HCT116 (cell line): Measurements from ENCODE around the gene ICOS. TPM values are rescaled to one million over a fixed set of nuclear protein-coding genes. Genes with fewer than 3 reads are reported as not detected.

ENCODE experiments used
- ATAC-seq: fragments of 200-7000 bp; cut with Tn5 transposase; 2 replicates; pipeline ENCODE4 v1.9.1; 2020; ENCODE audit warnings: mild to moderate bottlenecking, moderate library complexity
- BruUV-seq: library from RNA; stranded (reverse); fragments of 400-500 nt; replicated peaks from 2 replicates; lab custom pipeline; 2021; lab: Mats Ljungman, UMichigan
- CTCF ChIA-PET: fragments of 300-600 bp; sonication (Branson Sonifier 250); formaldehyde crosslinking; loops from one replicate; lab custom pipeline; 2021; ENCODE audit warnings: antibody characterized with exemption; lab: Charles Lee
- POLR2A ChIA-PET: fragments of 300-600, 350-600 bp; sonication (Branson Sonifier 250); formaldehyde crosslinking; loops from one replicate; lab custom pipeline; 2021; ENCODE audit warnings: antibody characterized with exemption; lab: Charles Lee
- RAD21 ChIA-PET, 2 experiments: fragments of 300-600 bp; sonication (Branson Sonifier 250); formaldehyde crosslinking; loops; one replicate each; lab custom pipeline; 2023; ENCODE audit warnings: low total read pairs in 2 of 2; ENCODE audit not compliant: uncharacterized antibody in 2 of 2, unreplicated experiment in 2 of 2, low non-redundant PET in 1 of 2; lab: Charles Lee
- DNase-seq: peaks from one replicate; pipeline ENCODE4 v3.0.0-alpha.2; 2010; ENCODE audit warnings: low read depth, low spot score
- H2AFZ ChIP-seq: fragments of 200-600 bp; shearing (Covaris generic), sonication (generic); 2 replicates; pipeline ENCODE4 v1.6.1; 2017; ENCODE audit warnings: low read depth, mixed run types, mixed read lengths, antibody characterized with exemption, low read length; ENCODE audit not compliant: poor library complexity, severe bottlenecking
- H3K27ac ChIP-seq: 2 replicates; pipeline ENCODE4 v1.5.1; 2012; ENCODE audit warnings: low read depth, low read length
- H3K27me3 ChIP-seq: fragments of 200-600 bp; sonication (generic); 2 replicates; pipeline ENCODE4 v1.6.1; 2016; ENCODE audit warnings: mixed run types, low read length, mixed read lengths; ENCODE audit not compliant: insufficient read depth
- H3K36me3 ChIP-seq, 2 experiments: fragments of 200-500 bp in 1 of 2; fragments of 200-600 bp in 1 of 2; sonication (Bioruptor generic) in 1 of 2; sonication (generic) in 1 of 2; 2 replicates each; pipeline versions ENCODE4 v1.5.1 to v1.6.1; 2014 to 2016; ENCODE audit warnings: low read length in 2 of 2, inconsistent platforms in 1 of 2, mixed read lengths in 1 of 2, mixed run types in 1 of 2; ENCODE audit not compliant: insufficient read depth in 2 of 2, control insufficient read depth in 1 of 2
- H3K4me1 ChIP-seq, 2 experiments: fragments of 200-600 bp in 1 of 2; sonication (generic) in 1 of 2; 2 replicates each; pipeline versions ENCODE4 v1.5.1 to v1.6.1; 2012 to 2017; ENCODE audit warnings: low read length in 2 of 2, inconsistent platforms in 1 of 2, mild to moderate bottlenecking in 1 of 2, mixed read lengths in 1 of 2, mixed run types in 1 of 2, moderate library complexity in 1 of 2; ENCODE audit not compliant: insufficient read depth in 2 of 2, control insufficient read depth in 1 of 2
- H3K4me2 ChIP-seq: fragments of 200-600 bp; sonication (generic); 2 replicates; pipeline ENCODE4 v1.6.1; 2017; ENCODE audit warnings: mixed run types, low read length, mixed read lengths
- H3K4me3 ChIP-seq, 2 experiments: fragments of 200-600 bp in 1 of 2; sonication (generic) in 1 of 2; replicated peaks in 1 of 2; 2 replicates each; pipeline ENCODE4 v1.5.1; 2011 to 2016; ENCODE audit warnings: low read length in 2 of 2, control low read depth in 1 of 2, low read depth in 1 of 2, mild to moderate bottlenecking in 1 of 2, mixed read lengths in 1 of 2, mixed run types in 1 of 2
- H3K79me2 ChIP-seq: fragments of 200-600 bp; sonication (generic); 2 replicates; pipeline ENCODE4 v1.6.1; 2017; ENCODE audit warnings: mild to moderate bottlenecking, mixed run types, low read length, moderate library complexity, mixed read lengths; ENCODE audit not compliant: insufficient read depth
- H3K9ac ChIP-seq: fragments of 200-600 bp; sonication (generic); 2 replicates; pipeline ENCODE4 v1.6.1; 2016; ENCODE audit warnings: low read length, mixed read lengths
- H3K9me2 ChIP-seq: fragments of 200-600 bp; sonication (generic), shearing (Covaris generic); 2 replicates; pipeline ENCODE4 v1.6.1; 2017; ENCODE audit warnings: mixed run types, mild to moderate bottlenecking, moderate library complexity; ENCODE audit not compliant: insufficient read depth
- H3K9me3 ChIP-seq, 2 experiments: fragments of 200-500 bp in 1 of 2; fragments of 200-600 bp in 1 of 2; sonication (Bioruptor generic) in 1 of 2; sonication (generic) in 1 of 2; 2 replicates each; pipeline ENCODE4 v1.6.1; 2014 to 2017; ENCODE audit warnings: low read length in 2 of 2, mixed read lengths in 2 of 2, inconsistent platforms in 1 of 2, low read depth in 1 of 2, mild to moderate bottlenecking in 1 of 2, mixed run types in 1 of 2, moderate library complexity in 1 of 2; ENCODE audit not compliant: control insufficient read depth in 1 of 2, insufficient read depth in 1 of 2
- H4K20me1 ChIP-seq: fragments of 200-600 bp; sonication (generic), shearing (Covaris generic); 2 replicates; pipeline ENCODE4 v1.6.1; 2017; ENCODE audit warnings: mixed run types, mild to moderate bottlenecking, moderate library complexity; ENCODE audit not compliant: insufficient read depth
- ATF3 ChIP-seq: IDR thresholded peaks from 2 replicates; pipeline ENCODE4 v1.6.1; 2012
- CBX3 ChIP-seq: IDR thresholded peaks from 2 replicates; pipeline ENCODE4 v1.6.1; 2012; ENCODE audit warnings: low read depth
- CEBPB ChIP-seq: IDR thresholded peaks from 2 replicates; pipeline ENCODE4 v1.6.1; 2012; ENCODE audit warnings: low read depth
- CTCF ChIP-seq, 3 experiments: fragments of 200-600 bp in 1 of 3; sonication (generic) in 1 of 3; IDR thresholded peaks in 2 of 3; conservative IDR thresholded peaks in 1 of 3; 2 replicates each; pipeline ENCODE4 v1.5.1; 2012 to 2017; ENCODE audit warnings: low read depth in 2 of 3, low read length in 2 of 3, antibody characterized with exemption in 1 of 3, borderline replicate concordance in 1 of 3, control low read depth in 1 of 3, mild to moderate bottlenecking in 1 of 3, mixed read lengths in 1 of 3, mixed run types in 1 of 3, moderate library complexity in 1 of 3; ENCODE audit not compliant: insufficient read depth in 1 of 3
- EGR1 ChIP-seq: IDR thresholded peaks from 2 replicates; pipeline ENCODE4 v1.6.1; 2012; ENCODE audit warnings: low read depth
- ELF1 ChIP-seq: IDR thresholded peaks from 2 replicates; pipeline ENCODE4 v1.6.1; 2012; ENCODE audit warnings: low read depth, borderline replicate concordance
- EZH2 ChIP-seq: fragments of 200-600 bp; sonication (generic); IDR thresholded peaks from 2 replicates; pipeline ENCODE4 v1.6.1; 2017; ENCODE audit warnings: antibody characterized with exemption, mixed run types
- EZH2phosphoT487 ChIP-seq: fragments of 200-600 bp; IDR thresholded peaks from 2 replicates; pipeline ENCODE4 v1.6.1; 2018; ENCODE audit warnings: antibody characterized with exemption, borderline replicate concordance
- JUND ChIP-seq: IDR thresholded peaks from 2 replicates; pipeline ENCODE4 v1.6.1; 2012
- MAX ChIP-seq: IDR thresholded peaks from 2 replicates; pipeline ENCODE4 v1.6.1; 2012
- RAD21 ChIP-seq: IDR thresholded peaks from 2 replicates; pipeline ENCODE4 v1.6.1; 2012; ENCODE audit warnings: low read depth, mild to moderate bottlenecking
- REST ChIP-seq: IDR thresholded peaks from 2 replicates; pipeline ENCODE4 v1.6.1; 2012; ENCODE audit warnings: low read depth
- SIN3A ChIP-seq: IDR thresholded peaks from 2 replicates; pipeline ENCODE4 v1.6.1; 2012; ENCODE audit warnings: low read depth
- SP1 ChIP-seq: IDR thresholded peaks from 2 replicates; pipeline ENCODE4 v1.6.1; 2012; ENCODE audit warnings: low read depth
- TCF7L2 ChIP-seq: IDR thresholded peaks from 2 replicates; pipeline ENCODE4 v1.7.0; 2011; ENCODE audit warnings: borderline replicate concordance, inconsistent platforms; ENCODE audit not compliant: insufficient read depth, insufficient read length; ENCODE audit errors: extremely low read depth
- YY1 ChIP-seq: IDR thresholded peaks from 2 replicates; pipeline ENCODE4 v1.6.1; 2011; ENCODE audit warnings: low read length, low read depth, moderate library complexity, mild to moderate bottlenecking; ENCODE audit not compliant: insufficient replicate concordance; ENCODE audit errors: extremely low read depth
- ZBTB33 ChIP-seq: IDR thresholded peaks from 2 replicates; pipeline ENCODE4 v1.6.1; 2011; ENCODE audit warnings: mild to moderate bottlenecking, low read length, moderate library complexity; ENCODE audit not compliant: insufficient replicate concordance; ENCODE audit errors: extremely low read depth
- ZFX ChIP-seq: fragments of 450-650 bp; IDR thresholded peaks from 2 replicates; pipeline ENCODE4 v1.6.1; 2017
- intact Hi-C: fragments of 100-400 bp; cut with micrococcal nuclease; formaldehyde crosslinking; loops from 2 replicates; pipeline ENCODE4 v1.10.0; 2022
- total RNA-seq: library from RNA; stranded (reverse); gene quantifications from one replicate; pipeline ENCODE4 v1.2.1, GENCODE V29; 2021; ENCODE audit not compliant: unreplicated experiment

Gene ICOS
- total RNA-seq, 1 experiment from 2014 or later: not detected

GRCh38 chr2:203934711-203935438, 1.7 kb upstream of the ICOS start:
- no peak overlapping the region for H3K4me2 ChIP-seq
- no peaks in the 10 kb centered on the region for H3K4me1 ChIP-seq
- ChIA-PET CTCF (no interaction called here), POLR2A (no interaction called here), RAD21 (no interaction called here)
- H3K27me3 ChIP-seq: no peaks in the 10 kb centered on the region
- no peak overlapping the region for H3K27ac ChIP-seq
- no TSS peak for BruUV-seq
- H3K4me3 ChIP-seq: no peak overlapping the region
- no peaks in the 10 kb centered on the region for H3K9me3 ChIP-seq
- DNase-seq (no peak), ATAC-seq (no peak)
- TF ChIP-seq ZBTB33: no peak
- TF ChIP-seq MAX: no peak
- TF ChIP-seq CTCF (IDR thresholded peaks at IDR 0.05 in 2 of 3, conservative IDR thresholded peaks at IDR 0.05 in 1 of 3; ENCODE audit: borderline replicate concordance in 1 of 3, insufficient read depth in 1 of 3, low read depth in 2 of 3, low read length in 2 of 3): no peak
- TF ChIP-seq REST: no peak
- no peak for TF ChIP-seq EGR1
- no peak for TF ChIP-seq SIN3A
- TF ChIP-seq EZH2: no peak
- no peak for TF ChIP-seq ZFX
- TF ChIP-seq ATF3: no peak
- no peak for TF ChIP-seq RAD21
- no peak for TF ChIP-seq EZH2phosphoT487
- no peak for TF ChIP-seq CEBPB
- TF ChIP-seq YY1: no peak
- no peak for TF ChIP-seq JUND
- no peak for TF ChIP-seq ELF1
- no peak for TF ChIP-seq CBX3
- TF ChIP-seq TCF7L2: no peak
- no peak for TF ChIP-seq SP1
- no peaks in the 10 kb centered on the region for H4K20me1 ChIP-seq
- intact Hi-C loops: no loop called here
- no peak overlapping the region for H2AFZ ChIP-seq
- no peak overlapping the region for H3K9ac ChIP-seq
- H3K79me2 ChIP-seq: no peaks in the 10 kb centered on the region
- H3K9me2 ChIP-seq: no peaks in the 10 kb centered on the region
- H3K36me3 ChIP-seq: no peaks in the 10 kb centered on the region
